Ovary (tissue), 3 donors: Measurements from ENCODE around the gene KLF3.

ENCODE experiments used
- CTCF ChIP-seq, 3 donors: fragments of 450-650 bp in 2 of 3; fragments of 200-600 bp in 1 of 3; IDR thresholded peaks; one replicate each; pipeline versions ENCODE4 v1.5.1 to v1.8.0; 2016 to 2022; ENCODE audit warnings: antibody characterized with exemption in 3 of 3, mild to moderate bottlenecking in 1 of 3
- EP300 ChIP-seq: sonication (generic); formaldehyde crosslinking; IDR thresholded peaks from one replicate; pipeline ENCODE4 v1.6.1; 2017; ENCODE audit warnings: antibody characterized with exemption
- donor health status: DM: no; HTN: no; CAD: no.

- no peak for TF ChIP-seq CTCF (IDR thresholded peaks at IDR 0.05)
- no peak for TF ChIP-seq EP300
These were observed 23.6 kb downstream of the KLF3 start for GRCh38 chr4:38687571-38688011.
